ENCODE results near the gene KSR1. TPM values are rescaled to one million over a fixed set of nuclear protein-coding genes. Genes with fewer than 3 reads are reported as not detected.

Gene KSR1
- total RNA-seq, 1 donor from 2014 or later: 122 TPM

GRCh38 chr17:27569884-27570577, 113.8 kb downstream of the KSR1 start:
- H3K27ac Mint-ChIP-seq: peak overlapping the region; percentile 70
- intact Hi-C loops (cut with micrococcal nuclease): loop anchor here (2.0 kb wide), 1 partner anchor 31 kb away; no protein-coding TSS in a partner anchor
- H3K4me3 Mint-ChIP-seq: no peak overlapping the region
- no peaks in the 10 kb centered on the region for H3K9me3 Mint-ChIP-seq
- no peak for DNase-seq (ENCODE audit: low spot score)
- peaks cover 92% of the 10 kb centered on the region for H3K4me1 Mint-ChIP-seq (ENCODE audit: low read depth)
- peaks cover 33% of the 10 kb centered on the region for H3K36me3 Mint-ChIP-seq (ENCODE audit: low read depth)
- no peaks in the 10 kb centered on the region for H3K27me3 Mint-ChIP-seq (ENCODE audit: insufficient read depth)

- intact Hi-C loops (cut with micrococcal nuclease): no loop called here
- Mint-ChIP-seq H3K27me3 (ENCODE audit: insufficient read depth) (no peaks in the 10 kb centered on the region), H3K36me3 (ENCODE audit: low read depth) (peaks cover 35% of the 10 kb centered on the region), H3K4me3 (no peak overlapping the region), H3K4me1 (ENCODE audit: low read depth) (peaks cover 92% of the 10 kb centered on the region), H3K9me3 (no peaks in the 10 kb centered on the region), H3K27ac (peak overlapping the region; percentile 41)
- no peak for DNase-seq (ENCODE audit: low spot score)
These were observed 114.3 kb downstream of the KSR1 start for GRCh38 chr17:27570578-27570914.

GRCh38 chr17:27571563-27572352, 115.5 kb downstream of the KSR1 start:
- Mint-ChIP-seq H3K27me3 (ENCODE audit: insufficient read depth) (no peaks in the 10 kb centered on the region), H3K4me1 (ENCODE audit: low read depth) (peaks cover 92% of the 10 kb centered on the region), H3K4me3 (peak overlapping the region; percentile 77), H3K27ac (peak overlapping the region; percentile 85), H3K9me3 (no peaks in the 10 kb centered on the region), H3K36me3 (ENCODE audit: low read depth) (peaks cover 38% of the 10 kb centered on the region)
- no peak for DNase-seq (ENCODE audit: low spot score)
- intact Hi-C loops (cut with micrococcal nuclease): loop anchor here (1.0 kb wide), 1 partner anchor 9 kb away; no protein-coding TSS in a partner anchor

- intact Hi-C loops (cut with micrococcal nuclease): loop anchor here (1.0 kb wide), 1 partner anchor 8 kb away; no protein-coding TSS in a partner anchor
- Mint-ChIP-seq H3K27ac (peak overlapping the region; percentile 85), H3K9me3 (no peaks in the 10 kb centered on the region), H3K27me3 (ENCODE audit: insufficient read depth) (no peaks in the 10 kb centered on the region), H3K4me3 (peak overlapping the region; percentile 77), H3K4me1 (ENCODE audit: low read depth) (peaks cover 88% of the 10 kb centered on the region), H3K36me3 (ENCODE audit: low read depth) (peaks cover 40% of the 10 kb centered on the region)
- DNase-seq (ENCODE audit: low spot score): no peak
These were observed 116.4 kb downstream of the KSR1 start for GRCh38 chr17:27572665-27573064.

GRCh38 chr17:27573548-27573947, 117.3 kb downstream of the KSR1 start:
- intact Hi-C loops (cut with micrococcal nuclease): no loop called here
- Mint-ChIP-seq H3K36me3 (ENCODE audit: low read depth) (peaks cover 38% of the 10 kb centered on the region), H3K27me3 (ENCODE audit: insufficient read depth) (no peaks in the 10 kb centered on the region), H3K9me3 (no peaks in the 10 kb centered on the region), H3K4me3 (no peak overlapping the region), H3K4me1 (ENCODE audit: low read depth) (peaks cover 91% of the 10 kb centered on the region), H3K27ac (peak overlapping the region; percentile 52)
- DNase-seq (ENCODE audit: low spot score): no peak

- Mint-ChIP-seq H3K4me3 (no peak overlapping the region), H3K36me3 (ENCODE audit: low read depth) (peaks cover 39% of the 10 kb centered on the region), H3K9me3 (no peaks in the 10 kb centered on the region), H3K27me3 (ENCODE audit: insufficient read depth) (no peaks in the 10 kb centered on the region), H3K27ac (peak overlapping the region; percentile 52), H3K4me1 (ENCODE audit: low read depth) (peaks cover 91% of the 10 kb centered on the region)
- intact Hi-C loops (cut with micrococcal nuclease): no loop called here
- DNase-seq (ENCODE audit: low spot score): no peak
These were observed 117.8 kb downstream of the KSR1 start for GRCh38 chr17:27573971-27574525.

GRCh38 chr17:27575096-27575911, 119.1 kb downstream of the KSR1 start:
- peaks cover 91% of the 10 kb centered on the region for H3K4me1 Mint-ChIP-seq (ENCODE audit: low read depth)
- H3K27me3 Mint-ChIP-seq (ENCODE audit: insufficient read depth): no peaks in the 10 kb centered on the region
- peak overlapping the region; percentile 19 for H3K4me3 Mint-ChIP-seq
- H3K36me3 Mint-ChIP-seq (ENCODE audit: low read depth): peaks cover 38% of the 10 kb centered on the region
- no peaks in the 10 kb centered on the region for H3K9me3 Mint-ChIP-seq
- intact Hi-C loops (cut with micrococcal nuclease): no loop called here
- no peak for DNase-seq (ENCODE audit: low spot score)
- peak overlapping the region; percentile 81 for H3K27ac Mint-ChIP-seq

- intact Hi-C loops (cut with micrococcal nuclease): no loop called here
- Mint-ChIP-seq H3K4me3 (no peak overlapping the region), H3K36me3 (ENCODE audit: low read depth) (peaks cover 40% of the 10 kb centered on the region), H3K27me3 (ENCODE audit: insufficient read depth) (no peaks in the 10 kb centered on the region), H3K4me1 (ENCODE audit: low read depth) (peaks cover 94% of the 10 kb centered on the region), H3K27ac (peak overlapping the region; percentile 81), H3K9me3 (no peaks in the 10 kb centered on the region)
- no peak for DNase-seq (ENCODE audit: low spot score)
These were observed 119.6 kb downstream of the KSR1 start for GRCh38 chr17:27575912-27576252.

GRCh38 chr17:27576477-27577083, 120.3 kb downstream of the KSR1 start:
- Mint-ChIP-seq H3K27me3 (ENCODE audit: insufficient read depth) (no peaks in the 10 kb centered on the region), H3K4me1 (ENCODE audit: low read depth) (peaks cover 97% of the 10 kb centered on the region), H3K36me3 (ENCODE audit: low read depth) (peaks cover 46% of the 10 kb centered on the region), H3K4me3 (peak overlapping the region; percentile 34), H3K27ac (peak overlapping the region; percentile 81), H3K9me3 (no peaks in the 10 kb centered on the region)
- DNase-seq (ENCODE audit: low spot score): no peak
- intact Hi-C loops (cut with micrococcal nuclease): no loop called here

- H3K9me3 Mint-ChIP-seq: no peaks in the 10 kb centered on the region
- peaks cover 44% of the 10 kb centered on the region for H3K36me3 Mint-ChIP-seq (ENCODE audit: low read depth)
- peaks cover 92% of the 10 kb centered on the region for H3K4me1 Mint-ChIP-seq (ENCODE audit: low read depth)
- intact Hi-C loops (cut with micrococcal nuclease): no loop called here
- peak overlapping the region; percentile 81 for H3K27ac Mint-ChIP-seq
- DNase-seq (ENCODE audit: low spot score): no peak
- H3K4me3 Mint-ChIP-seq: peak overlapping the region; percentile 34
- H3K27me3 Mint-ChIP-seq (ENCODE audit: insufficient read depth): no peaks in the 10 kb centered on the region
These were observed 121.0 kb downstream of the KSR1 start for GRCh38 chr17:27577121-27577761.

- no peak overlapping the region for H3K4me3 Mint-ChIP-seq
- H3K4me1 Mint-ChIP-seq (ENCODE audit: low read depth): peaks cover 83% of the 10 kb centered on the region
- H3K36me3 Mint-ChIP-seq (ENCODE audit: low read depth): peaks cover 39% of the 10 kb centered on the region
These were observed 121.9 kb downstream of the KSR1 start for GRCh38 chr17:27577884-27578717.

More at GRCh38 chr17:27577884-27578717, 121.9 kb downstream of the KSR1 start:
- Mint-ChIP-seq H3K27ac (peak overlapping the region; percentile 90), H3K27me3 (ENCODE audit: insufficient read depth) (no peaks in the 10 kb centered on the region), H3K9me3 (no peaks in the 10 kb centered on the region)
- intact Hi-C loops (cut with micrococcal nuclease): loop anchor here (2.0 kb wide), 3 partner anchors 13 to 189 kb away; no protein-coding TSS in a partner anchor
- DNase-seq (ENCODE audit: low spot score): no peak
